Hippocampal formation (tissue), 2 donors: ENCODE results near the gene APOL1.
"Not testable (repeated sequence)": the region's sequence is repeated elsewhere in the genome, so short reads cannot be mapped to it uniquely, and the experiment has no call there.

Source experiments
- DNase-seq, 2 donors: peaks; one replicate each; lab custom pipeline; 2025; lab: John Stamatoyannopoulos, UW

APOL1 gene

GRCh38 chr22:36252754-36253522 is at the start of gene APOL1:
Gene APOL1 (plus strand): TSS chr22:36253133. CDS start chr22:36254956, 1,823 bp downstream.
- DNase-seq = no peak

DNA sequence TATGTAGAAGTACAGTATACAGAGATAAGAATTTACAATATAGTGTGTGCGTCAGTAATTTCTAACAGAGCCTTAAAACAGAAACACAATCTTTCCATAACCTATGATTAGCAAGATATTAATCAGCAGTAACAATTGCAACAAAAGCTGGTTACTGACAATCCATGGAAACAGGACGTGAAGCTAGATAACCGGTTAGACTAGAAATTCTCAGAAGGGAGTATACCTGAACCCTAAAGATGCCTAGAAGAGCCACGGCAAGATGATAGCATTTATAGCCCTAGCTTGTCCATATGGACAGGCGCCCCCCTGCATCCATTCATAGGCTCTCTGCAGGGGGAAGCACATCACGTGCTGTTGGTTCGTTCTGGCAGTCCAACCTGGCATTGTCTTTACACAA is 49.5 kb upstream of the APOL1 start:
- DNase-seq = not testable (repeated sequence)

DNA sequence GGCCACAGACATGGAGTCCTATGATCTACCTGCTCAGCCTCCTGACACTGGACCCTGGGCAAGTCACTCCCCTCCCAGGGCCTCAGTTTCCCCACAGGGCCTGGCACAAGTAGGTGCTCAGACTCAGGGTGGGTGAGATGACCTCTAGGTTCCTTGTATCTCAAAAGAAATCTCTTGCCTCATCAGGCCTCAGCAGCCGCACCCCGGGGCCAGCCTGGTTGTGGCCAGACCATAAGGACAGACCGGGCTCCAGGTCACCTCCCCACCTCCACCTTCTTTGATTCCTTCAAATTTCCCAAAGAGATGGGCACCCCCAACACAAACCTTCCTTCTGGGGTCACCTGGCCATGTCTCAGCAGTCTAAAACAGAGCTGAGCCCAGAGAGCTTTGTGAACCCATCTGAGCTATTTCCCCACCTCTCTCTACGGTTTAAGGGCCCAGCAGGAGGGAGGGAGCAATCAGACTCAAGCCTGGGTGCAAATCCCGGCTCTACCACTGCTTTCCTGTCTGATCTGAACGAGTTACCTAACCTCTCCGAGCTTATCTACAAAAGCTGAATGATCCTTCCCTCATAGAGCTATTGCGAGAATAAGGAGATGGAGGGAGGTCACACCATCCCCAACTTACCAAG is 48.8 kb upstream of the APOL1 start:
- DNase-seq = no peak

GRCh38 chr22:36204632-36205015 is 48.3 kb upstream of the APOL1 start:
- DNase-seq = no peak

DNA sequence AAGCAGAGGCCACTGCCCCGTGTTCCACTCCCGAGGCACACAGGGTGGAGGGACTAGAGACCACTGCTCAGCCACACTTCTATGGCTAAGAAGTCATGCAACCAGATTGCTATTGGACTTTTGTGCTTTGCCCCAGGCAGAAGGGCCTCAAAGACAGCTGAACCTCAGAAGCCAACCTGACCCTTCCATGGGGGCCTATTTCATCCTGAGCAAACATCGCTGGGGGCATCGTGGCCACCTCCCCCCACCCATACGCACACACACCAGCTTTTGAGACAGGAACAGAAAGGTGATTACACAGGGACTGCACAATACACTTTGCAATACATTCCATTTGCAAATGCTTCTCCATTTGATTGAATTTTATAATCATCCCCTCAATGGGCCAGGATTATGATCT is 47.4 kb upstream of the APOL1 start:
- DNase-seq = not testable (repeated sequence)

GRCh38 chr22:36206255-36206654 is 46.7 kb upstream of the APOL1 start:
- DNase-seq = no peak

DNA sequence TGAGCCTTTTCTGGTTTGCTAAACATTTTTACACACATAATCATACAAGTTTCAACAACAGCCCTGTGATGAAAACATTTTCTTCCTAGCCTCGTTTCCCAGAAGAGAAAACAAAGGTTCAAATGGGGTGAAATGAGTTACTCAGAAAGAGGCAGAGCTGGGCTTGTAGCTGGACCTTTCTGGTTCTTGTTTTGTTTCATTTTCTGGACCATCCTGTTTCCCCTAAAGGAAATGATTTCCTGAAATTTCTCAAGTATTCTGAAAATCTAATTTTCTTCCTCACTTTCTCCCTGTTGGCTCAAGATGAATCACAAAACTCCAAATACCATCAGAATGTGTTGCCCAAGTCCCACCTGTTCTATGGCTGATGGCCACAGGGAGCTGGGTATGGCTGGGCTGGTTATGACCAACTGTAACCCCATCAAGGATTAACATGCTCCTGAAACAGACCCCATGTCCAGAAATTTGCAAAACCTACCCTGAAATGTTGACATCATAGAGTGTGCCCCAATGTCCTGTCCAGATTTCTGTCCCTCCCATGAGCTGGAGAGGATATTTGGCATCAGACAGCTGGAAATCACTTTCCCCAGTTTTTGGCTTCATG is 44.7 kb upstream of the APOL1 start:
- no peak for DNase-seq

- no peak for DNase-seq
Measured at GRCh38 chr22:36208914-36209313, 44.0 kb upstream of the APOL1 start.

GRCh38 chr22:36209488-36209908 is 43.4 kb upstream of the APOL1 start:
- DNase-seq = not testable (repeated sequence)

- DNase-seq = no peak
Measured at GRCh38 chr22:36210224-36210623, 42.7 kb upstream of the APOL1 start.

GRCh38 chr22:36211237-36211861 is 41.6 kb upstream of the APOL1 start:
- no peak for DNase-seq

GRCh38 chr22:36212901-36213300 is 40.0 kb upstream of the APOL1 start:
- DNase-seq = no peak

DNA sequence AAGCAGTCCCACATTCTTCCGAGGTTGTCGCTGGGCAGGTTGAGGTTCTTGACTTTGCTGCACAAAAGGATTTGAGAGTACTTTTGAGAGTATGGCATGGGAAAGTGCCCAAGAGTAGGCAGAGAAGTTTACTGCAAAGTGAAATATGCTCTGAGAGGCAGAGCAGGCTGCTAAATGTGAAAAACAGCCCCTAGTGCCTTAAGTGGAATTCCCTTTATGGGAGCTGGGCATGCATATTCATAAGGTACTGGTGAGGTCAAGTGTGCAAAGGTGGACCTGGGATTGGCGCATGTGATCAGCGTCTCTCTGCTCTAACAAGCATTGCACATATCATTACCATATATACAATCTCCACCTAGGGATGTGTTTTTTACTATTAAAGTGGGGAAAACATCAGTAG is 39.3 kb upstream of the APOL1 start:
- DNase-seq = no peak

- no peak for DNase-seq
Measured at GRCh38 chr22:36215981-36216380, 37.0 kb upstream of the APOL1 start.

- no peak for DNase-seq
Measured at GRCh38 chr22:36218648-36219193, 34.2 kb upstream of the APOL1 start.

GRCh38 chr22:36220451-36220921 is 32.4 kb upstream of the APOL1 start:
- DNase-seq = no peak

GRCh38 chr22:36221799-36222751 is 30.9 kb upstream of the APOL1 start:
- peak; percentile 7 to 27 for DNase-seq

DNA sequence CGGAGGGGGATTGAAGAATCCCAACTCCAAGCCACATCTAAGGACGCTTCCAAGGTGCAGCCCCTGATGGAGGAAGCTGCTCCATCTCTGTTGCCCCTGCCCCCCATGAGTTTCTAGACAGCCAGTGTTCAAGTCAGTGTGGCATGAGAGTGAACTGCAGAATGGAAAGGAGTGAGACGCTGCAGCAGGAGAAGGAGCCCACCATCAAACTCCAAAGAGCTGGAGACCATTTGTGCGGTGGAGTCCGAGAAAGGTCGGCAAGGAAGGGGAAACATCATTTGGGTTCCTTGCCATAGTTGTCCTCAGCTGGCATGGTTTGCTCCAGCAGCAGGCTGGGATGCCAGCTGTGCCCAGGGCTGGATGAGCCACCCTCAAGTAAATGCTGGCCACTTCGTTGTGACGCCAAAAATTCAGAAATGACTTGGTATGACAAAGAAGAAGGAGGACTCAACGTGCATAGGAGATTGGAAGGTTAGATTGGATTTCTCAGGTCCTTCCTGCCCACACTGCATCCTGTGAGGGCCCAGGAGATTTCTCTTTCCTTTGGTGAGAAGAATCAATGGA is 30.0 kb upstream of the APOL1 start:
- no peak for DNase-seq

- no peak for DNase-seq
Measured at GRCh38 chr22:36223504-36223903, 29.4 kb upstream of the APOL1 start.

DNA sequence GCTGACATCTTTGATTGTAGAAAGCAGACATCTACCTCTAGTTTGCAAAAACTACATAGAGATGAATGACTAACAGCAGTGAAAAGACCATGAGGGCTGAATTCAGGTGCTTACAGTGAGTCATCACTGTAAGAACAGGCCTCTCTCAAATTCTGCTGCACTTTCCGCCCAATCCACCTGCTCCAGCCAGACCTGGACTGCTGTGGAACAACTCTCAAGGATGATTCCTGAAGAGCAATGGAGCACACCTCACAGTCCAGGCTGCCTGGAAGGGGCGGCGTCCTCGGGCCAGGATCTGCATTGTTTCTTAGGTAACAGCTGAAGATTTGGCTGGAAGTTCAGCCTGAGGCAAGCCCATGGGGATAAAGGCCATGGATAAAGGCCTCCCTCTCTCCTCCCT is 28.7 kb upstream of the APOL1 start:
- no peak for DNase-seq
